ENCODE measurements around the gene DTX1.
"Not testable (repeated sequence)": the region's sequence is repeated elsewhere in the genome, so short reads cannot be mapped to it uniquely, and the experiment has no call there.

The DTX1 gene

DNA sequence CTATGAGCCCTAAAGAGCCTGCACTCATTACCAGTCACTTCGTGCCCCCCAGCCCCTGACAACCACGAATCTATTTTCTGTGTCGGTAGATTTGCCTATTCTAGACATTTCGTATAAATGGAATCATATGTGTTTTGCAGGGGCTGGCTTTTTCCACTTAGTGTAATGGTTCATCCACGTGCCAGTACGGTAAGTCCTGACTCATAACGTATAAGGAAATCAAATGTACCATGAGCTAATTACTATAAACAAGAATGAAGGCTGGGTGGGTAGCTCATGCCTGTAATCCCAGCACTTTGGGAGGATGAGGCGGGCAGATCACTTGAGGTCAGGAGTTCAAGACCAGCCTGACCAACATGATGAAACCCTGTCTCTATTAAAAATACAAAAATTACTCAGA, 61.2 kb downstream of the DTX1 start:
- DNase-seq = not testable (repeated sequence)

DNA sequence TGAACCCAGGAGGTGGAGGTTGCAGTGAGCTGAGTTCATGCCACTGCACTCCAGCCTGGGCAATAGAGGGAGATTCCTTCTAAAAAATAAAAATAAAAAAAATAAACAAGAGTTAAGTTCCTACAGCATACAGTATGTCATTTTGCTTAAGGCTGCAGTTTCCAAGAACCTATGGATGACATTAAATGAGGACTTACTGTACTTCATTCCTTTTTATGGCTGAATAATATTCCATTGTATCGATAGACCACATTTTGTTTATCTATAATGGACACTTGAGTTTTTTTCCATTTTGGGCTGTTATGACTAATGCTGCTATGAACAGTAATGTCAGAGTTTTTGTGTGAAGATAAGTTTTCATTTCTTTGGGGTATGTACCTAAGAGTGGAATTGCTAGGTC, 61.6 kb downstream of the DTX1 start:
- DNase-seq = no peak

DNA sequence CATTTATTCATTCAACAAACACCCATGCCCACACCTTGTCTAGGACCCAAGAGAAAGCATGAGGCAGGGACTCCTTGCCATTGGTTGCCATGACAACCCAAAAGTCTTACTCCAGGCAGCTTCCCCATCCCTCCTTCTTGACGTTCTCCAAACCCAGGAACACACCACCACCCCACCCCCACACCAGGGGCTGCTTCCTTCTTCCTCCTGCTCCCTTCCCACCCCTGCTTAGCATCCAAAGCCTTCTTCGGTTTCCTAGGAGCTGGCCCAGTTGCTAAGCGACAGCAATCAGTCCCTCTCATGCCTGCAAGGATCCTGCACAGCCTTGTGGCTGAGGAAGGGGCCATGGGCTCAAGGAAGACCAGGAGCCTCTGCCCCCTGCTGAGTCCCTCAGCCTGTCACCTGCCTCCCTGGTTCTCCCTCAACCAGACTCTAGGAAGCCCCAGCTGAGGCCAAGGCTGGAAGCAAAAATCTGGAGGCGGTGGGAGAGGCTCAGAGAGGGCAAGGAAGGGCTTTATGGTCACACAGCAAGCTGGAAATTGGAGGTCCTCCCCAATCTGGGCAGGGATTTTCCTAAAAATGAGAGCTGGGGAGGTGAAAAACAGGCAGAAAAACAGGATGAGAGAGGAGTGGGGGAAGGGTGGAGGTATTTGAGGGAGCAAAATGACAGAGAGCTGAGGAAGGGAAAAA, 63.6 kb downstream of the DTX1 start:
- DNase-seq = no peak

DNA sequence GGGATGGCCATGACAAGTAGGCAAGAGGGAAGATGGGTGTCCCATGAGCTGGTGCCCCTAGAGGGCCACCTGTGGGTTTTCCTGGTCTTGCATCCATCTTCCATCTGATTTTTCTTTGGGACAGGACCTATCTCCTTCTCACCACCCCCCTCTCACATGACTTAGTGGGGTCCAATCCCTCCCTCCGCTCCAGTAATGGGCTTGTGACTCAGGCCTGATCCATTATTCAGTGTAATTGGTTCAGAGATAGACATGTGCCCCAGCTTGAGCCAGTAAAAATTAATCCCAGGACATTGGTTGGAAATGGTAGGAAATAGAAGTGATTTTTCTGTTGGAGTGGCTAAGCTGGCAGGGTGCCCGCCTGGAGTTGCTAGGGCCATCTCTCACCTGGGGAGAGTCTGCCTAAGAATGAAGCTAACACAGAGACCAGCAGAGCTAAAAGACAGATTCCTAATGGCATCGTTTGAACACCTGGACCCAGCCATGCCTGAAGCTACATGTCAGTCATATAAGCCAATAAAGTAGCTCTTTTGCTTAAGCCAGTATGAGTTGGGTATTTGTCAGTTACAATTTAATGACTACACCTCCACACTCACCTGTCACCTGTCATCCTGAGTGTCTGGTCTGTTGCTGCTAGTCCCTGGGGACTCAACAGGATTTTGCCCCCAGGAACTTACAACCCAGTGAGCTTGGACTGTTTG, 64.3 kb downstream of the DTX1 start:
- DNase-seq = no peak

DNA sequence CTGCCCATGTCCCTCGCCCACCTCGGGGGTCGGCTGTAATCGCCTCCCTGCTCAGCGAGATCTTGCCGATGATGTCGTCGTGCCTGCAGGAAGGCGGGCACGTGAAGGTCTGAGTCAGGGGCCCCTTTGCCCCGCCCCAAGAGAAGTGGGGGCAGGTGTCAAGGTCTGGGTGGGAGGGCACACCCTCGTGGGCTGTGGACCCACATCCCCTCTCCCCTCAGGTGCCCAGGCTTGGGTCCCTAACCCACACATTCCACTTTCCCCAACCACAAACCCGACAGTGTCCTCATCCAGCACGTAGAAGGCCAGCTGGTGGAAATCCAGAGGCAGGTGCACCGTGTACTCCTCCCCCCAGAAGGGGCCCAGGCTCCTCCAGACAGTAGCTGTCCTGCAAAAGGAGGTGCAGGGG, 71.3 kb downstream of the DTX1 start:
- DNase-seq = no peak

DNA sequence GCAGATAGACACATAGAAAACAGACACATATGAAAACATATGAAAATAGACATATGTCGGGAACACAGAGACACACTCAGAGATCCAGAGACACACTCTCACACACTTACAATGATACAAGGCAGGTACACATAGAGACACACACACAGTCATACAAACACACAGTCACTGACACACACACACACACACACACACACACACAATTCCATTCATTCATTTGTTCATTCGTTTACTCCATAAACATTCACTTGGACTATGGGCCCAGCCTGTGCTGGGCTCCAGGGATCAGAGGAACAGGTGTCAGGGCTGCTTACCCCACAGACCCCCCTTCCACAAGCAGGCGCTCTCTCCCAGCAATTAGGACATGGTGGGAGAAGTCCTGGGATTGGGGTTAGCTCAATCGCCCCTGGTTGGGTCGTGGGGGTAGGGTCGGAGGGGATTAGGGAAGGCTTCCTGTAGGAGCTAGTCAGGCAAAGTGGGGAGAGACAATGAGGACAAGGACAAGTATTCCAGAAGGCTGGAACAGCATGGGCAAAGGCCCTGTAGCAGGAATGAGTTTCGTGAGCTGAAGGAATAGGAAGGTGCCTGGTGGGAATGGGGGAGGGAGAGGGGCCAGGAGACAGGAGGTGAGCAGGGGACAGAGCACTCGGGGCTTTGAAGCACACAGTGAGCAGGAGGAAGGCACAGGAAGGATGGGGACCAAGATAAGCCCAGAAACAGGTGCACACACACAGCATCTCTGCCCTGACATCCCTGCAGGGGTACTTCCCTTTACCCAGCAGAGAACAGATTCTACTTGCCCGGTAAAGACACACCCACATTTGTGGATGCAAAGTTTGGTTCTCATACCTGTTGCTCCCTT, 72.5 kb downstream of the DTX1 start:
- DNase-seq = no peak

DNA sequence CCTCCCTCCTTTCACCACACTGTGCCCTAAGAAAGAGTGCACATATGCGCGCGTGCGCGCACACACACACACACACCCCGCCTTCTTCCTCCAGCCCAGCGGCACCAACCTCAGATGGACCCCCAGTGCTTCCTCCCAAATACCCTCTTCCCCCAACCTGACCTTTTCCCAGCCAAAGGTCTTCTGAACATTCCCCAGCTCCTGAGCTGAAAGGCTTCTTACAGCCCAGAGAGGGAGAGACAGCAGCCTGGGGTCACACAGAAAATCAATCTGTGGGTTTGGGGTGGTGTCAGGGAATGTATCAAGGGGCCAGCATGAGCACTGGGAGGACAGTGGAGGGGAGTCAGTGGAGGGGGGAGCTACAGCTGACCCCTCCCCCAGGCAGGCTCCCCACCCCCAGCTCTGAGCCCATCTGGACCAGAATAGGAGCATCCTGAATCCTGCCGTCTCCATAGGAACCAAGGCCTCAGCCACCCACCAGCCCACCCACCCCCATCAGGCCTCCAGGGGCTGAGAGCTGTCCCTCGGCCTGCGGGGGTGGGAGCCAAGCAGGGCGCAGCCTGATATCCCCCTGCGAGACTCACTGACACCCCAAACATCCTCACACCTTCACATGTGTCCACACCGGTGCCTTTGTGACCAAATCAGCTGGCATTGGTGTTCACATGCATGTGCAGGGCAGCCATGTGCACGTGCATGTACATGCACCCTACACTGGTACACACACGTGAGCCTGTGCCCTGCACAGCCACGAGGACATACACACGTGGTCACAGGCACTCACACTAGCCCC, 73.3 kb downstream of the DTX1 start:
- DNase-seq = no peak

DNA sequence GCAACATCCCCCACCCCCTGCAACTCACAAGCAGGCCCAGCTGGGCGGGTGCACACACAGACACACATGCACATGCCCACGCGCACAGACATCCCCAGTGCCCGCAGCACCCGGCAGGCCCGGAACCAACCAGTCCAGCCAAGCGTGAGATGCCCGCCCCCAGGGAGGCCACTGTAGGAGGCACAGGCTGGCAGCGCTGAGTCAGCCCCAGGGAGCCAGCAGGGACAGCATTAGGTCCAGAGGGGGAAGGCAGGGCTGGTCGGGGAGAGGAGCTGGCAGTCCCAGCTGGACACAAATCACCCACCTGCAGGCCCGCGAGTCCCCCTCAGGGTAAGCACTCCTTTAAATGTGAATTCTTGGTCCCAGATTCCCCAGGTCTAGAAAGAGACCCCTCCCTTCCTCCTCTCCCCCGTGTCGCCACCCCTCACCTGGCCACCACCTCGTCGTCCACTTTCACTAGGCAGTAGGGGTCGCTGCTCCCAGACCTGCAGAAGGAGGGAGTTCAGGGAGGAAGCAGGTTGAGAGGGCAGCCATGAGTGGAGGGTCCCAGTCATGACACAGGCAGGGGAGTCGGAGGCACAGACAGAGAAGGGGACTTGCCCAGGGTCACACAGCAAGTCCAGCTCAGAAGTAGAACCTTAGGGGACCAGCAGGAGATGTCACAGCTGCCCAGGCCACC, 74.1 kb downstream of the DTX1 start:
- DNase-seq = no peak

DNA sequence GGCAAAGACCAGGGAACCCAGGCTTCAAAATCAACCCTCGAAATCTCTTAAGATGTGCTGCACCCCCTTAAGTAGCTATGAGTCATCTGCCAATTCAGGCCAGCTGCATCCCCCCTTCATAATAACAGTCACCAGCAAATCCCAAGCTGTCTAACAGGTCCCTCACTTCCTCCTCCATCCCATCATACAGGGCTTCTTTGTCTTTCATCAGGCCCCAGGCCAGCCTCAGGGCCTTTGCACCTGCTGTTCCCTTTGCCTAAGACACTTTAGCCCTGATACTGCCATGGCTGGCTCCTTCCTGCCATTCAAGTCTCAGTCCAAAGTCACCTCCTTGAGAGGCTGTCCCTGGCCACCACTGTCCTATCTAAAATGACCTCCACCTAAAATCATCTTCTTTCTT, 75.0 kb downstream of the DTX1 start:
- DNase-seq = no peak

DNA sequence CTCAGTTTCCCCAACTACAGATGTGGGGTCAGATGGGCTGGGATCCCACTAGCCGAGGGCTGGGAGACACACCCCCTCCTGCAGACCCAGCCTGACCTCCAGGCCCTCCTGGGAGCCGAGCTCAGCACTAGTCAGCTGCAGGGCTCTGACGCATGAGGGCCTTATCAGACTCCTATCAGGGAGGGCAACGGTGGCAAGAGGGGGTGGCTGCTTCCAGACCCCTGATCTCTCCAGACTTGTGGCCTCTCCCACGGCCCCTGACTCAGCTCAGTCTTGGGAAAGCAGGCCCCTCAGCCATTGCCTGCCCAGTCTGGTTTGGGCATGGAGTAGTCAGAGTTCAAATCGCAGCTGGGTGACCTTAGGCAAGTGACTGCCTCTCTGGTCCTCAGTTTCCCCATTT, 76.5 kb downstream of the DTX1 start:
- no peak for DNase-seq

DNA sequence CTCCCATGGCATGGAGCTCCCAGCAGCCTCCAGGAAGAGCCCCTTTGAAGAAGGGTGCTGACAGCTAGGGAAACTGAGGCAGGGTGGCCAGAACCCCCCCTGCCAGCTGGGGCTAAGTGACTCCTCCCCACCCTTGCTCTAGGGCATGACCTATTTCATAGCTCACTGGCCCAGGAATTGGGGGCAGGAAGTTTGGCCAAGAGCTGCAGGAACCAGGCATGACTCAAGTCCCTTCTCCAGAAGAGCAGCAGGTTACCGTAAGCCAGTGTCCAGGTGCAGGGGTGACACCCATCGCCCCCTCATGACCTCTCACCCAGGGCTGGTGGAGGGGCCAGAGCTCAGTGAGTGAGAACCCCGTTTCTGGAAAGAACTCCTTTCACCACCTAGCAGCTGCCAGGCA, 77.1 kb downstream of the DTX1 start:
- DNase-seq = no peak

DNA sequence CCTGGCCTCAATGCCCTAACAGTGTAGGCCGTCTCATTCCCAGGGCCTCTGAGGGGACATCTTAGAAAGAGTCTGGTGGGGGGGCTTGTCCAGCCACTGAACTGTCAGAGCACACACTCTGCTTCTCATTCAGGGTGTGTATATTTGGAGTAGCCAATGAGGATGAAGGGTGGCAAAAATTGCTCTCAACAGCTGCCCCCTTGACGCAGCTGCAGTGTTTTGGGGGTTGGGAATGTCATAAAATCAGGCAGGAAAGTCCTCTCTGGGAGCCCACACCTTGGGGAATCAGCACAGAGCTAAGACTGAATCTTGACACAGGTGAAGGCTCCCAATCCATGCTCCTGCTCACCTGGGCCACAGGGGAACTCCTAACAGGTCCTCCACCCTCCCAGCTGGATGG, 77.5 kb downstream of the DTX1 start:
- DNase-seq = no peak

DNA sequence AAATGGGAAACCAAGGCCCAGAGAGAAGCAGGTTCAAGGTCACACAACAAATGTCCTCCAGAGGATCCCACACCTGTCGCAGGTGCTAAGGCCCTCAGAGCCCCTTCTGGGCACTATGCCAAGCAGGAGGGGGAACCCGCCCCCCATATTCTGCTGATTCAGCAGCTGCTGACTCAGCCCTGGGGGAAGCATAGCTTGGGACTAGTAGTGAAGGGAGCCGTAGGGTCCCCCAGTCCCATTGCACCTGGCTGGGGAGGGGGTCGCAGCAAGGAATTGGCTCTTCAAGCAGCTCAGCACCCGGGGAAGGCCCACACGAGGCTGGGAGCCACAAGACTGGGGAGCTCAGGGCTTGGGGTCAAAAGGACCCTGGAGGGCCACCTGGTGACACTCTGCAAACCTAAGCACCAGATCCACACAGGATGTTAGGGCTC, 78.0 kb downstream of the DTX1 start:
- DNase-seq = no peak

DNA sequence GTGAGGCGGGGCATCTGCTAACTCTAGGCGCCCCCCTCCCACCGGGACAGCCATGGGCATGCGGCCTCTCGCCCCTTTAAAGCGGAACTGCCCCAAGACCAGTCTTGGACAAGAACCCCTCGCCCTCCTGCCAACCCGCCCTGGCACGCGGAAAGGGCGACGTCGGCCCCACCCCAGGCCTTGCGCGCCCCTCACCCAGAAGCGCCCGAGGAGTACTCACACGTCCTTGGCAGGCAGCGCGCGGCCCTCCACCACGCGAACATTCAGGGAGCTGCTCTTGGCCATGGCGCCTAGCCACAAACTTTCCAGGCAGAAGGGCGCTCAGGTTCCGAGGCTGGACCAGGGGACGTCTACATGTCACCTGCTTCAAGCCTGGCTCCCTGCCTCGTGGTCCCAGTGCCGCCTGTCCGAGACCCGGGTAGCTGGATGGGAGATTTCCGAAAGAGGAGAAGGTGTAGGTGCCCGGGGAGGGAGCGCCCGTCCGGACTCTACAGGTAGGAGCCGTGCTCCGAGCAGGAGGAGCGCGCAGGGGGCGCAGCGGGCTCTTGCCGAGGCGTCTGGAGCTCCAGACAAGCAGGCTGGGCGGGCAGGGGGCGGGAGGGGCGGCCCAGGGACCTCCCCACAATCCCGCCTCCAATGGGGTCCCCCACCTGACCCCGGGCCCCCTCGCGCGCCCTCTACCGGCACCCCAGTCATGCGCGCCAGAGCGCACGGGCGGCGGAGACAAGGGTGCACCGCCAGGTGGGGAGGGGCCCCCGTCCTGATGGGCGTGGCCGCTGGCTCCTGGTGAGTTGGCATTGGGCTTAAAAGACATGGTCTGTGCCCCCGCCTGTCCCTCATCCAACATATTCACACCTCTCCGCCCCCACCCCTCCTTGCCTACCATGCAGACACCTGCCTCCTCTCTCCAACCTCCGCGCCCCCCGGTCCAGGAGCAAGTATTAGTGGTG, 78.9 kb downstream of the DTX1 start, which contains the start of gene RASAL1:
Gene RASAL1 (minus strand): TSS at position 584 of the 950 bp plus-strand sequence. CDS start 299 bp downstream, at position 285.
- peak; percentile 77 for DNase-seq

DNA sequence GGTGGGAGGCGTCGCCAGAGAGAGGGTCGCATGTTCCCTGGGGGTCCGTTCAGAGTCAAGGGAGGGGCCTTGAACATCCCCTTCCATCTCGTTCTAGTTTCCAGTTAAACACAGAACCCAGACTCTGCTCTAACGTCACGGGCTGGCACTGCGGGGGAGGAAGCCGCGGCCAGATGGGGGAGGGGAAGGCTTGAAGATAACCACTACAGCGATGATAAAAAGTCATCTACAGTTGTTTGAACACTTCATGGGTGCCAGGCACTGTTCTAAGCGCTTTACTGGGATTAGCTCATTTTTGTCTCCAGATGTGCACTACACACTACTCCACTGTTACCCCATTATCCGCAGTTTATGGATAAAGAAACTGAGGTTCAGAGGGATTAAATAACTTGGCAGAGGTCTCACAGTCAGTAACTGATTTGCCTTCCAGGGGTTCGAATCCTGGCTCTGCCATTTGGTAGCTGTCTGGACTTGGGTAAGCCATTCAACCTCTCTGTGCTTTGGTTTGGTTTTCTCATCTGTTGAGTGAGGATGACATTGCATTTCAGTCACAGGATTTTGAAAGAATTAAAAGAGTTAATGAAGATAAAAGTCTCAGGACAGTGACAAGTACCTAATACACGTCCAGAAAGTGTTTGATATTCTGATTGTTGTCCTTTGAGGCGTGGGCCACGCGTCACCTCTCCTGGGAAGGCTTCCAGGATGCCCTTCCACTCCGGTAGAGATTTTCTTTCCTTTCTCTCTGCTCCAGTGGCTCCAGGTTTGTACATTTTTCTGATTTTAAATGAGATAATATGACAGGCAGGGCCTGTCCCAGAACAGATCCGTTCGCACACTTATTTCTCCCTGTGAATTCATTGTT, 79.8 kb downstream of the DTX1 start:
- peak; percentile 72 for DNase-seq

DNA sequence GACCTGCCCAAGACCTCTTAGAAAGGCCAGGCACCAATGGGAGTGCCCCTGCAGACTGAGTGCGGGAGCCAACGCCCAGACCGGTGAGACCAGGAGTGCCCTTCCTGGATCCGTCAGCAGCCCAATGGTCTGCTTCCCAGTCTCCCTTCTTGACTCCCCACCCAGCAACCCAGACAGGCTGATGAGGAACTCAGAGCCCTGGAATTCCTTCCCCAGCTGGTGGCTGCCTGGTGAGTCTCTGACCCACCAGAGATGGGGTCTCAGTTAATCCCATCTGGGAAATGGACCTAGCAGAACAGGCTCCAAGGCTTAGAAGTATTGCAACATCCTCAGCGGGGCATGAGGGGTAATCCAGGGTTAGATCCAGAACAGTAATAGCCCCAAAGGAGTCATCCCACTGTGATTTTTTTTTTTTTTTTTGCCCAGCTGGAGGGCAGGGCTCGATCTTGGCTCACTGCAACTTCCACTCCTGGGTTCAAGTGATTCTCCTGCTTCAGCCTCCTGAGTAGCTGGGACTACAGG, 80.5 kb downstream of the DTX1 start:
- no peak for DNase-seq

DNA sequence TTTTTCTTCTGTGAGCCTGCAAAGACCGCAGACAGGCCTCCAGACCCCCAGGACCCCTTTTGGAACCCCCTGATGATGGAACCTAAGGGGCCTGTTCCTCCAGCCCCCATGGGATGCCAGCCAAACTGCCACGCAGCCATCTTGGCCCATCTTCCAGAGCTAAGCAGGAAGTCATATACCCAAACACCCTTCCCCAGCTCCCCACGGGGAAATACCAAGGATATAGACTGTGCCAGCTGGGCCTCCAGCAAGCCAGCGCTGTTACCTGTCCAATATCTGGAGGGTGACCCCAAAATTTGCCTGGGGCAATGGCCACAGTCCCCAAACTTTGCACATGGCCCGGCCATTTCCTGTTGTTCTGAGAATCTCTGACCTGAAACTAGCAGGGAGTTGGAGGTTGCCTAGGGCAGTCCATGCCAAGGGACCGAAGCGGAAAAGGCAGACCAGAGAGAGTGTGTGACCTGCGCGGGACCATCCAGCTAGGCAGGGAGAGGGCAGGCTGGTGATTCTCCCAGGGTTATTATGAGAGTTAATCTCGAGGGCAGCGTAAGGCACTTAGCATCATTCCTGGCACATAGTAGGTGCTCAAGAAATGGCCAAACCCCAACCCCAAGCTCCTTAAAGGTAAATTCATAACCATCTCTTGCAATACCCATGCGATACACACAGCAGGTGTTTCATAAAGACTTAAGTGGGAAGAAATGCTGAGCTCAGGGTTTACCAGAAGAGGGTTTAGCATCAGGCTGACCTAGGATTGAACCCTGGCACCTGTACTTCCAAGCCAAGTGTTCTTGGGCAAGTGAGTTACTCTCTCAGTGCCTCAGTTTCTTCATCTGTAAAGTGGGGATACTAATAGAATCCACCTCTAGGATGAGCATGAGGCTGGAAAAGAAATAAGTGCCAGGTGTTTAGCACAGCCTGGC, 81.6 kb downstream of the DTX1 start:
- no peak for DNase-seq

DNA sequence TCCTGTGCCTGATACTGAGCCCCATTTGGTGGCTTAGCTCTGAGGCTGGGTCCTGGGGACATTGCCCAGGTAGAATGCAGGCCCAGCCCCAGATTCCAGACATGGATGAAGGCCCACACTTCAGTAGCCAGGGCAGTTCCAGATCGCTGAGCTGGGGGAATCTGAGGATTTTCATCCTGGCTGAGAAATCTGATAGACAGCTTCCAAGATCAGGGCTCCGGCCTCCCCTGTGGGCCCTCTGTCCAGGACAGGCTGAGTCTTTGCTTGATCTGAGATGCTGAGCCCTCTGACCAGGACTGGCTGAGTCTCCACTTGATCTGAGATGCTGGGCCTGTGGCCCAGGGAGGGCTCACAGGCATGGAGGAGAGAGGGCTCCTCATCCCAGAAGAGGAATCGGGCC, 82.3 kb downstream of the DTX1 start:
- no peak for DNase-seq

DNA sequence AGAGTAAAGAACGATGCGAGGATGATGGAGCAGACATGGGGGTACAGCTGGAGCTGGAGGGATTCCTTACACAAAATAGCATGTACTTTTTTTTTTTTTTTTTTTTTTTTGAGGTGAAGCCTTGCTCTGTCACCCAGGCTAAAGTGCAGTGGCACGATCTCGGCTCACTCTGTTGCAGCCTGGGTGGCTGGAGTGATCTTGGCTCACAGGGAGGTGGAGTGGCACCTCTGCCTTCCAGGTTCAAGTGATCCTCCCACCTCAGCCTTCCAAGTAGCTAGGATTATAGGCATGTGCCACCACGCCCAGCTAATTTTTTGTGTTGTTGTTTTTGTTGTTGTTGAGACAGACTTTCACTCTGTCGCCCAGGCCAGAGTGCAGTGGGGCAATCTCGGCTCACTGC, 84.2 kb downstream of the DTX1 start:
- DNase-seq = no peak

All from CD4-positive, alpha-beta T cell treated with Interleukin-15 for 1 hour (primary cell).